ENCODE measurements around the gene AOC2. TPM values are rescaled to one million over a fixed set of nuclear protein-coding genes. Genes with fewer than 3 reads are reported as not detected.
A peak's percentile ranks its signal among the peaks of the same experiment; 100 is the strongest.

Gene AOC2
- total and polyA plus RNA-seq, 9 of the 15 experiments (the other 6 are each of a cell fraction or from before 2014, with no cell fraction given): 0.08 to 0.91 (median 0.49) TPM

DNA sequence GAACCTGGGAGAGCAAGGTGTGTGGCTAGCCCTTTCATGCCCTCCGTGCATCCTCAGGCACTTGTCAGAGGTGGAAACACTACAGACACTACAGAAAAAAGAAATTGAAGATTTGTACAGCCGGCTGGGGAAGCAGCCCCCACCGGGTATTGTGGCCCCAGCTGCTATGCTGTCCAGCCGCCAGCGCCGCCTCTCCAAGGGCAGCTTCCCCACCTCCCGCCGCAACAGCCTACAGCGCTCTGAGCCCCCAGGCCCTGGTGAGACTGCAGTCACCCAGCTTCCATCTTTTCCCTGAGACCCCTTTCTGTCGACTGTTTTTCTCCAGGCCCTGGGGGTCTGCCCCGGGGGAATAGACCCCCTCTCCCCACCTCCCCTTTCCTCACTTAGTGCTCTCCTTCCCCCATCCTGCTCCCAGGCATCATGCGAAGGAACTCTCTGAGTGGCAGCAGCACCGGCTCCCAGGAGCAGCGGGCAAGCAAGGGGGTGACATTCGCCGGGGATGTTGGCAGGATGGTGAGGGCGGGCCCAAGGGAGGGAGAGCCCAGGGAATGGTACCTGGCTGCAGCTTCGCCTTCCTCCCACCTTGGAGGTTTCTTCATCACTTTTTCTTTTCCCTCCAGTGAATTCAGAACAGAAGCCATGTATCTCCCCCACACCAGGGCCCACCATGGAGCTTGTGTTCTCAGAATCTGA lies 48.2 kb upstream of the AOC2 start:
- in situ Hi-C loops (cut with MboI): no loop called here
- intact Hi-C loops (cut with micrococcal nuclease): no loop called here
- no peak for FAIRE-seq
- ChIA-PET POLR2A (interaction anchor here (0.9 to 6.4 kb wide), 5 partner anchors 9 to 226 kb away, joined by 3 to 47 read pairs (median 8); partner anchors contain the start of gene WNK4), CTCF (ENCODE audit: low intra/inter-chr PET ratio) (no interaction called here)
- H2AFZ ChIP-seq (ENCODE audit: low read depth, low read length): no peak overlapping the region
- WGBS (ENCODE audit: insufficient coverage, low coverage, missing lambda C conversion rate): 85% methylated on average over 16 of the region's 18 CpGs
- BruUV-seq (replicated peaks): TSS peak; percentile 52
- peaks cover 14 to 36% of the 10 kb centered on the region in 2 experiments for H3K4me1 ChIP-seq (replicated peaks in 1 of 2; ENCODE audit: control insufficient read depth in 2 of 2, insufficient read depth in 2 of 2, low read length in 2 of 2)
- TF ChIP-seq XRCC3 (IDR thresholded peaks at IDR 0.05) (no peak), ZNF3 (CRISPR knock-in tag; IDR thresholded peaks at IDR 0.05) (no peak), JUND (IDR thresholded peaks at IDR 0.05; ENCODE audit: borderline replicate concordance, low read depth, low read length) (no peak), JUND (tag; IDR thresholded peaks at IDR 0.05; ENCODE audit: borderline replicate concordance, low read depth, low read length) (no peak), RBM25 (IDR thresholded peaks at IDR 0.05; ENCODE audit: low read depth, low read length, severe bottlenecking) (no peak), ZKSCAN8 (CRISPR knock-in tag; IDR thresholded peaks at IDR 0.05) (no peak), FOXP1 (CRISPR knock-in tag; IDR thresholded peaks at IDR 0.05) (no peak), ZNF76 (CRISPR knock-in tag; IDR thresholded peaks at IDR 0.05; ENCODE audit: borderline replicate concordance) (no peak), SIN3A (IDR thresholded peaks at IDR 0.05; ENCODE audit: borderline replicate concordance in 2 of 2, control insufficient read depth in 1 of 2, low read depth in 2 of 2, low read length in 2 of 2) (no peak), E2F3 (CRISPR knock-in tag; IDR thresholded peaks at IDR 0.05) (no peak), BACH1 (tag; IDR thresholded peaks at IDR 0.05) (no peak), POLR2G (IDR thresholded peaks at IDR 0.05; ENCODE audit: low read depth, low read length) (peak; percentile 44), POLR2AphosphoS5 (IDR thresholded peaks at IDR 0.05; ENCODE audit: control insufficient read depth, insufficient read depth, low read depth, low read length) (0 out of 2 replicates have a peak, but pooled peaks have one; percentile 9)
- TF ChIP-seq, protein P1, sequence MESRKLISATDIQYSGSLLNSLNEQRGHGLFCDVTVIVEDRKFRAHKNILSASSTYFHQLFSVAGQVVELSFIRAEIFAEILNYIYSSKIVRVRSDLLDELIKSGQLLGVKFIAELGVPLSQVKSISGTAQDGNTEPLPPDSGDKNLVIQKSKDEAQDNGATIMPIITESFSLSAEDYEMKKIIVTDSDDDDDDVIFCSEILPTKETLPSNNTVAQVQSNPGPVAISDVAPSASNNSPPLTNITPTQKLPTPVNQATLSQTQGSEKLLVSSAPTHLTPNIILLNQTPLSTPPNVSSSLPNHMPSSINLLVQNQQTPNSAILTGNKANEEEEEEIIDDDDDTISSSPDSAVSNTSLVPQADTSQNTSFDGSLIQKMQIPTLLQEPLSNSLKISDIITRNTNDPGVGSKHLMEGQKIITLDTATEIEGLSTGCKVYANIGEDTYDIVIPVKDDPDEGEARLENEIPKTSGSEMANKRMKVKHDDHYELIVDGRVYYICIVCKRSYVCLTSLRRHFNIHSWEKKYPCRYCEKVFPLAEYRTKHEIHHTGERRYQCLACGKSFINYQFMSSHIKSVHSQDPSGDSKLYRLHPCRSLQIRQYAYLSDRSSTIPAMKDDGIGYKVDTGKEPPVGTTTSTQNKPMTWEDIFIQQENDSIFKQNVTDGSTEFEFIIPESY (CRISPR knock-in tag; IDR thresholded peaks at IDR 0.05): peak; percentile 42; the same call in 1 of the 2 replicates
- TF ChIP-seq, protein P2, sequence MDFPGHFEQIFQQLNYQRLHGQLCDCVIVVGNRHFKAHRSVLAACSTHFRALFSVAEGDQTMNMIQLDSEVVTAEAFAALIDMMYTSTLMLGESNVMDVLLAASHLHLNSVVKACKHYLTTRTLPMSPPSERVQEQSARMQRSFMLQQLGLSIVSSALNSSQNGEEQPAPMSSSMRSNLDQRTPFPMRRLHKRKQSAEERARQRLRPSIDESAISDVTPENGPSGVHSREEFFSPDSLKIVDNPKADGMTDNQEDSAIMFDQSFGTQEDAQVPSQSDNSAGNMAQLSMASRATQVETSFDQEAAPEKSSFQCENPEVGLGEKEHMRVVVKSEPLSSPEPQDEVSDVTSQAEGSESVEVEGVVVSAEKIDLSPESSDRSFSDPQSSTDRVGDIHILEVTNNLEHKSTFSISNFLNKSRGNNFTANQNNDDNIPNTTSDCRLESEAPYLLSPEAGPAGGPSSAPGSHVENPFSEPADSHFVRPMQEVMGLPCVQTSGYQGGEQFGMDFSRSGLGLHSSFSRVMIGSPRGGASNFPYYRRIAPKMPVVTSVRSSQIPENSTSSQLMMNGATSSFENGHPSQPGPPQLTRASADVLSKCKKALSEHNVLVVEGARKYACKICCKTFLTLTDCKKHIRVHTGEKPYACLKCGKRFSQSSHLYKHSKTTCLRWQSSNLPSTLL (IDR thresholded peaks at IDR 0.05): no peak
- no peaks in the 10 kb centered on the region for H3K9me1 ChIP-seq (ENCODE audit: control insufficient read depth, insufficient read depth, low read length)
- peaks cover 17% of the 10 kb centered on the region for H3K79me2 ChIP-seq (ENCODE audit: control insufficient read depth, insufficient read depth, low read length)
- no peak overlapping the region for H3K4me2 ChIP-seq (ENCODE audit: insufficient read depth, low read length)
- no peak overlapping the region for H3K27ac ChIP-seq (ENCODE audit: extremely low read depth, low read depth, low read length)
- no peak for ATAC-seq
- DNase-seq (ENCODE audit: extremely low read depth in 1 of 4, low spot score in 3 of 4): no peak
- H3K27me3 ChIP-seq (ENCODE audit: control insufficient read depth in 2 of 2, insufficient read depth in 2 of 2, low read length in 2 of 2): no peaks in the 10 kb centered on the region
- peaks cover 30% of the 10 kb centered on the region for H3K36me3 ChIP-seq (ENCODE audit: control insufficient read depth, insufficient read depth, low read length)
- no peaks in the 10 kb centered on the region for H3K9me3 ChIP-seq (replicated peaks; ENCODE audit: control insufficient read depth, insufficient read depth, low read depth, low read length)
- no peak overlapping the region for H3K4me3 ChIP-seq
- H3K9ac ChIP-seq (ENCODE audit: insufficient read depth in 1 of 2, low read depth in 2 of 2, low read length in 2 of 2): peak overlapping the region in 1 of 2 experiments; percentile 59; a peak in 1 of 4 replicates
- no peaks in the 10 kb centered on the region for H4K20me1 ChIP-seq (replicated peaks; ENCODE audit: control insufficient read depth, insufficient read depth, low read length)
